GM10266 (cell line): Measurements from ENCODE around the gene PXDC1.

Experiments used
- DNase-seq: peaks from one replicate; pipeline ENCODE4 v3.0.0; 2012; ENCODE audit errors: extremely low spot score
- CTCF ChIP-seq: IDR thresholded peaks from 2 replicates; pipeline ENCODE4 v1.5.1; 2012; ENCODE audit warnings: mild to moderate bottlenecking, low read depth; ENCODE audit not compliant: control insufficient read depth, insufficient read depth; ENCODE audit errors: missing control alignments

The PXDC1 gene

DNA sequence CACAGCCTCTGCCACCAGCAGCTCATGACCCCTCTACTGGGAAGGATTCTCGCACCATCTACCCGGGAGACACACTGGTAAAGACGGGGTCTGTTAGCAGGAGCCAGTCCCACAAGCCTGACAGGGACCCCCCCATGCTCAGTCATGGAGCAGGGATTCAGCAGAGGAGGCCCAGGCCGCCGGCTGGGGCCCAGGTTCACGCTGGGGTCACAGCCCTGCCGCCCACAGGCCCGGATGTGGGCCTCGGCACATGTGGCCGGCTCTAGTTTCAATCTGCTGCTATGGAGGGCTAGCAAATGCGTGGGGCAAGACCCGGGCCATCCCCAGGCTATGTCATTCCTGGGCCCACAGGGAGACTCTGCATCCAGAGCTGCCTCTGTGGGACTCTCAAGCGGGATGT is 25.1 kb downstream of the PXDC1 start:
- peak; percentile 57 for DNase-seq
- no peak for TF ChIP-seq CTCF

GRCh38 chr6:3725145-3726047 is 26.1 kb downstream of the PXDC1 start:
- DNase-seq = no peak
- no peak for TF ChIP-seq CTCF

GRCh38 chr6:3724451-3725144 is 26.9 kb downstream of the PXDC1 start:
- TF ChIP-seq CTCF = no peak
- no peak for DNase-seq

DNA sequence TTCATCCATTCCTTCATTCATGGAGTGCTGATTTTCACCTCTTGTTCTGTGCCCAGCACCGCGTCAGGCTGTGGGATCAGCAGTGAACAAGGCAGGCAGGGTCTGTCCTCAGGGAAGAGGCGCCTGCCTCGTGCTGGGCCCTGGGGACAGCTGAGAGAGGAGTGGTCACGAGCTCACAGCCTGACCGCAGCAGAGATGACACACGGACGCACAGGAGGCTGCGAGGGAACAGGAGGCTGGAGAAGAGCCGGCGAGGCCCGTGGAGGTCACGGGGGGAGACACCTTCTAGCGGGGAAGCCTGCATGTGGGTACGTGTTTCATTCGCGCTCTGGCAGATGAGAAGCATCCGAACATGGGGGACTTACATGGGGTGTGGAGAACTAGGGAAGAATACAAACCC is 27.5 kb downstream of the PXDC1 start:
- TF ChIP-seq CTCF = no peak
- no peak for DNase-seq

- TF ChIP-seq CTCF = no peak
- no peak for DNase-seq
Observed at GRCh38 chr6:3723251-3723650, 28.3 kb downstream of the PXDC1 start.

- no peak for TF ChIP-seq CTCF
- no peak for DNase-seq
Observed at GRCh38 chr6:3722785-3723184, 28.7 kb downstream of the PXDC1 start.
